Measurements from ENCODE around the gene TAS2R10. TPM values are rescaled to one million over a fixed set of nuclear protein-coding genes. Genes with fewer than 3 reads are reported as not detected.
"Not testable (repeated sequence)": the region's sequence is repeated elsewhere in the genome, so short reads cannot be mapped to it uniquely, and the experiment has no call there.

TAS2R10 gene, protein sequence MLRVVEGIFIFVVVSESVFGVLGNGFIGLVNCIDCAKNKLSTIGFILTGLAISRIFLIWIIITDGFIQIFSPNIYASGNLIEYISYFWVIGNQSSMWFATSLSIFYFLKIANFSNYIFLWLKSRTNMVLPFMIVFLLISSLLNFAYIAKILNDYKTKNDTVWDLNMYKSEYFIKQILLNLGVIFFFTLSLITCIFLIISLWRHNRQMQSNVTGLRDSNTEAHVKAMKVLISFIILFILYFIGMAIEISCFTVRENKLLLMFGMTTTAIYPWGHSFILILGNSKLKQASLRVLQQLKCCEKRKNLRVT
- total RNA-seq: 3.0 TPM in 1 of 2 replicates, not detected in the other

- no peak for DNase-seq (ENCODE audit: low read depth)
Measured at GRCh38 chr12:10826258-10826657, at the start of gene TAS2R10. Gene TAS2R10, minus strand, starts transcription at chr12:10826358. Its CDS starts 89 bp downstream, at chr12:10826269.

DNA sequence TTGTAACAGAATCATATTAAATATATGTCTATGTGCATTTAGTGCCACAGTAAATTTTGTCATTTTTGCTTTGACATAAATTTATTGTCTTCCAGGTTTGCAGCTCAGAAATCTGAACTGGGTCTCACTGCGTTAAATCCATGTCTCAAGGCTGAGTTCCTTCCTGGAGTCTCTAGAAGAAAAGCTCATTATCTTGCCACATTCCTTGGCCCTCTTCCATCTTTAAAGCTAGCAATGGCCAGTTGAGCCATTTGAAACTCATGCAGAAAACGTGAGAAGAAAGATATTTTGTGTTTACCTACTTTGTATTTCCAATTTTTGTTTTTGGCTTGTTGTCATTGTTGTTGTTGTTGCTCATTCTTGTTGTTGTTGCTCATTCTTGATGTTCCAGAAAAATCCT is 47.2 kb upstream of the TAS2R10 start:
- DNase-seq (ENCODE audit: low read depth): peak; percentile 22

GRCh38 chr12:10867381-10867780 is 41.2 kb upstream of the TAS2R10 start:
- DNase-seq (ENCODE audit: low read depth): peak; percentile 84

DNA sequence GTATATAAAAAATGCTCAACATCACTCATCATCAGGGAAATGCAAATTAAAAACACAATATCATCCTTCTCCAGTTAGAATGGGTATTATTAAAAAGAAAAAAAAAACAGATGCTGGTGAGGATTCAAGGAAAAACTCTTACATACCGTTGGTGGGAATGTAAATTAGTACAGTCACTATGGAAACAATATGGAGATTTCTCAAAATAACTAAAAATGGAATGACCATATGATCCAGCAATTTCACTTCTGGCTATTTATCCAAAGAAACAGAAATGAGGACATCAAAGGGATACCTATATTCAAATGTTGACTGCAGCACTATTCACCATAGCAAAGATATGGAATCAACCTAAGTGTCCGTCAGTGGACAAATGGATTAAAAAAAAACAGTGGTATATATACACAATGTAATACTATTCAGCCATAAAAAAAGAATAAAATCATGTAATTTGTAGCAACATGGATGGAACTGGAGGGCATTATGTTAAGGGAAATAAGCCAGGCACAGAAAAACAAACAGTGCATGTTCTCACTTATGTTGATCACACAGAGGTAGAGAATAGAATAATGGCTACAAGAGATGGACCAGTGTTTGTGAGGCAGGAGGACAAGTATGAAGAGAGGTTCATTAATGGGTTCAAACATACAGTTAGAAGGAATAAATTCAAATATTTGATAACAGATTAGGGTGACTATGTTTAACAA is 37.5 kb upstream of the TAS2R10 start:
- no peak for DNase-seq (ENCODE audit: low read depth)

GRCh38 chr12:10861366-10861765 is 35.2 kb upstream of the TAS2R10 start:
- DNase-seq (ENCODE audit: low read depth): no peak

GRCh38 chr12:10855807-10856206 is 29.6 kb upstream of the TAS2R10 start:
- DNase-seq (ENCODE audit: low read depth): no peak

- no peak for DNase-seq (ENCODE audit: low read depth)
Measured at GRCh38 chr12:10853776-10854175, 27.6 kb upstream of the TAS2R10 start.

DNA sequence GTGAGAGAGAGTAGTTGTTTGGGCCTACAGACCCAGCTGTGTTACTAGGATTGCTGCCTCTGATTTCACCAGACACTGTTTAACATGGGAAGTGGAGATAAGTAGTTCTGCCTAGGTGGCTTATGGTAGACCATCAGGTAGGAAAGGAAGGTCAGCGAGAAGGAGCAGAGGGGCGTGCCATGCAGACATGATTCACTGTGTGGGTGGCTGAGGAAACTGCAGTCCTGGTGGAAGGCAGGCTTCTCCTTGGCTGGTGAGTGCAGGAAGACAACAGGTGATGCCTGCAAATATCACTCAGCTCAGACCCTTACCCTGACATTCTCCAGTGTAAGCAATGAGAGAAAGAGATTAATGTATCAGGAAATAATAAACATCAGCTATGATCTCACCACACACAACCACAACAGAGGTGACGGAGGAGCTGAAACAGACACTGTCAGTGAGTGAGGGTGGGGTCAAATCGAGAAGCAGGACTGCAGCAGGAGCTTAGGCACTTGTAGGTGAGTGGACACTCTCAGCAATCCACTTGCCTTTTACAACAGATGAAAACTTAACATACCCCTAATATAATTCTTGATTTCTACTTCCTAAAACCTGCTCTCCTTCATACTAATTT is 25.2 kb upstream of the TAS2R10 start:
- DNase-seq (ENCODE audit: low read depth): peak; percentile 1

DNA sequence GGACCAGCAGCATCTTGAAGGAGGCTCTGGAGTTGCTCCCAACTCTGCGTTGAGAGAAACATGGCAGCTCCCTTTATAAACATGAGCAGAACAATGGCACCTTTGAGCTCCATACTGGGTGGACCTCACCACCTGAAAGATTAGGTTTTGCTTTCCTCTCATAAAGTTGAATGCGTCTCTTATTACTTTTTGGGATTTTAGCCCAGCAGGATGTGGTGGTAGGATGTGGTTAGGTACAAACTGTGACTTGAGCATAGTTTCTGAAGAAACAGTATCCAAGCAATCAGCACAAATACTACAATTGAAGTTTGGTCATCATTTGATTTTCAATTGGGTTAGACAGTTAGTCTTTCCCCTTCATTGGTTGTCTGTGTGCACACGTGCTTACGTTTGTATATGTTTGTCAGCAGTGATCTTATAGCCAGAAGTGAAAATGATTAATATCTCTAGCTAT is 23.3 kb upstream of the TAS2R10 start, which contains the start of gene PRR4:
Gene PRR4, minus strand, starts transcription at position 51 of the 454 bp plus-strand sequence. Its CDS starts 38 bp downstream, at position 13.
- no peak for DNase-seq (ENCODE audit: low read depth)

- peak; percentile 1 for DNase-seq (ENCODE audit: low read depth)
Measured at GRCh38 chr12:10847744-10848143, 21.6 kb upstream of the TAS2R10 start.

- no peak for DNase-seq (ENCODE audit: low read depth)
Measured at GRCh38 chr12:10842862-10843261, 16.7 kb upstream of the TAS2R10 start.

- DNase-seq (ENCODE audit: low read depth): no peak
Measured at GRCh38 chr12:10838461-10838860, 12.3 kb upstream of the TAS2R10 start.

DNA sequence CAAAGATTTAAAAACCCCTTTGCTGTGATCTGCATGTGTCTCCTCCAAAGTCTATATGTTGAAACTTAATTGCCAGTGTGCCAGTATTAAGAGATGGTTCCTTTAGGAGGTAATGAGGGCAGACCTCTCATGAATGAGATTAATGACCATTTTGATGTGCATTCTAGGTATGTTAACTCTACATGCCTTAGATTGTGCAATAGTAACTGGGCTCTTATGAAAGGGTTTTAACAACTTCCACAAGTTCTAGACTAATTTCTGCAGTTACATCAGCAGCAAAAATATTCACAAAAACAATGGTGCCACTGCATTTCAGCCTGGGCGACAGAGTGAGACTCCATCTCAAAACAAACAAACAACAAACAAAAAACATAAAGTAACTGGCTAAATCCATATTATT is 3.8 kb upstream of the TAS2R10 start:
- DNase-seq (ENCODE audit: low read depth): peak; percentile 33

- DNase-seq (ENCODE audit: low read depth): no peak
Measured at GRCh38 chr12:10824957-10825356, 1.2 kb downstream of the TAS2R10 start.

DNA sequence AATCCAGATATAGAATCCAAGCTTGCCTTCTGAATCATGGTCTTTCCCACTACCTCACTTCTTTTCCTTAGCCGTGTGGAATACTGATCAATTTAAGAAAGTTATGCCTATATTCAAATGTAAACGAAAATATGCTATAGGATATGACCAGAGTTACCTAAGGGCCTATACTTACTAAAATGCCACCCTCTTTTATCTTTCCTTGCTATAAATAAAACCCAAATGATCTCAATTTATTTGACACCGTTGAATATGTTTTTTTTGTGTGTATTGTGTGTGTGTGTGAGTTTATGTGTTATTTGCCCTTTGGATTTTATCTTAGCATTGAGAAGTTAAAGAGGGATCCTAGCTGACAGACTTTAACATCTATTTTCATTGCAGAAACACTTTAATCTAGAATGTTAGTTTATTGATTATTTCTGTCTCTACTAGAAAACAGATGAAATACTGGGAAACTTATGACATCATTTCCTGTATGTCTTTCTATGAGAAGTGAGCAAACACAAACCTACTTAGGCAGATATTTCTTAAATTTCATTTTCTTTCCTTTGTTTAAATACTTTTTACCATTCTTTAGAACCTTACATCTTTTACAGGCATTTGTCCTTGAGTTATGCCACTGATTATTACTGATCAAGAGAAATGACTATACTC is 14.1 kb downstream of the TAS2R10 start:
- no peak for DNase-seq (ENCODE audit: low read depth)

- DNase-seq (ENCODE audit: low read depth): no peak
Measured at GRCh38 chr12:10810068-10810467, 16.1 kb downstream of the TAS2R10 start, which contains the start of gene TAS2R9. Gene TAS2R9, minus strand, starts transcription at chr12:10810168. Its CDS starts 93 bp downstream, at chr12:10810075.

DNA sequence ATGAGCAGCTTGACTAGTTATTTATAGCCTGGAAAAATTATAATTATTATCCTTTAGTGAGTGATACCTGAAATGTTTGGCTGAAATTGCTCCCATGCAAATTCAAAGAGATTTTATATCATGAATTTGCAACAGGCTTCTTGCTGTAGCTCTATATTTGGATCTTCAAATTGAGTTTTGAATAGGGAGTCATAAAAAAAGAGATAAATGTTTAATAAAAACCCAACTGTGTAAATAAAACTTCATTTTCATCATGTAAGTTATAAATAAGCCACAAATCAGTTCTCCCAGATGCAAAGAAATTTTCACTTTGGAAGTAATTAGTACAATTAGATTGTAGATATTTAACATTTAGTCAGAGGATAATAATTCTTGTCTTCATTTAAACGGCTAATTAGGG is 19.0 kb downstream of the TAS2R10 start, which contains the start of gene TAS2R8:
Gene TAS2R8, minus strand, starts transcription at position 101 of the 400 bp plus-strand sequence. CDS start 306 bp downstream, outside the sequence.
- no peak for DNase-seq (ENCODE audit: low read depth)

DNA sequence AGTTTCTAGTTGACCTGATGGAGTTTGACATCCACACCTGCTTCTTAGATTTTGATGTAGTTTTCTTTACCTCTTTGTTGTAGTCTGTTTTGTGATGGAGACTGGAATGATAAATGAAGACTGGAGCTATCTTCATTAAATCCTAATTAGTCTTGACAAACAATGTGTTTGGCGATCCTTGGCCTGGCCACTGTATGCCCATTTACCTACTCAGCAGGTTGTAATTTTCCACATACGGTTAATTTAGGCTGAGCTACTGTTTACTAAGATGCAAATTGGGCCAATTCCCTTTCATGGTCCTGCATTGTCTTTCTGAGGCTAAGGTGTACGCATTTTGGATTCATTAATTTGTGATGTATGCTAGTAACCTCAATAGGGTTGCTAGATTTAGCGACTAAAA is 23.6 kb downstream of the TAS2R10 start, which contains the start of gene TAS2R7:
Gene TAS2R7, minus strand, starts transcription at position 41 of the 400 bp plus-strand sequence. CDS start 57 bp downstream, outside the sequence.
- no peak for DNase-seq (ENCODE audit: low read depth)

DNA sequence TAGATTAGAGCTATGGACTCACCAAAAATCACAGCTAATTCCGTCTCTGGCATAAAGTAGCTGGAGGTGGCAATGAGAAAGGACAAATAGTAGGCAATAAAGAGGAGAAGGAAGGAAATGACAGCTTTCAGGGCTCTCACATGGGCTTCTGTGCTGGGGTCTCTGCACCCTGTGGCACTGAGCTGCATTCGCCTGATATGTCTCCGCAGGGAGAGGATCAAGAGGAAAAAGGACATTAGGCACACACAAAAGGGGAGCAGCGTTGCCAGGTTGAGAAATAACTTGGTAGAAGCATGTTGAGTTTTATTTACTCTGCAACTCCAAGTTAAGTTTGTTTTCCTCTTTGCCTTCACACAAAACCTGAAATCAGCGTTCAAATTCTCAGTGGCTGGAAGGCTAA is 24.4 kb downstream of the TAS2R10 start:
- no peak for DNase-seq (ENCODE audit: low read depth)

DNA sequence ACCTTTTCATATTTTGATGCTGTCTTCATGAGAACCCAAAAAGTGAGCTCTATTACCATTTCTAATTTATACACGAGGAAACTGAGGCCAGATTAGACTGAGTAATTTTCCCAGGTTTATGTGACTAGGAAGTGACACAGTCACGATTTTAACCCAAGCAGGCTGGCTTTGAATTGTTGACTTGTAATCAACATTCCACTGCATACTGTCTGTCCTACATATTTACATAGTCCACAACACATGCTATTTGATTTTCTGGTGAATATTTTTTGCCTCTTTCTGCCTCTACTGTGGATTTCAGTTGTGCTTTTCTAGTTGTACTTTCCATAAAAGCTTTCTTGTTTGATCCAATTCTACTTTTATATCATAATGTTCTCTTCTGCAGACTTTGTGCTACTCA is 31.9 kb downstream of the TAS2R10 start:
- no peak for DNase-seq (ENCODE audit: low read depth)

DNA sequence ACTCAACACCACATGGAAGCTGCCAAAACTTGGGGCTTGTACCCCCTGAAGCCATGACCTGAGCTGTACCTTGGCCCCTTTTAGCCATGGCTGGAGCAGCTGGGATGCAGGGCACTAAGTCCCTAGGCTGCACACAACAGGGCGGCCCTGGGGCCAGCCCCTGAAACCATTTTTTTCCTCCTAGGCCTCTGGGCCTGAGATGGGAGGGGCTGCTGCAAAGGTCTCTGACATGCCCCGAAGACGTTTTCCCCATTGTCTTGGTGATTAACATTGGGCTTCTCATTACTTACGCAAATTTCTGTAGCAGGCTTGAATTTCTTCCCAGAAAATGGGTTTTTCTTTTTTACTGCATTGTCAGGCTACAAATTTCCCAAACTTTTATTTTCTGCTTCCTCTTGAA is 34.4 kb downstream of the TAS2R10 start:
- DNase-seq (ENCODE audit: low read depth): not testable (repeated sequence)

- no peak for DNase-seq (ENCODE audit: low read depth)
Measured at GRCh38 chr12:10783252-10783651, 42.9 kb downstream of the TAS2R10 start.
